Stimulated activated CD4-positive, alpha-beta T cell treated with anti-CD3 and anti-CD28 coated beads, TNF-alpha, amount 100 ng/mL, for 48 hours (primary cell): ENCODE results near the gene COL9A2.
"Not testable (repeated sequence)": the region's sequence is repeated elsewhere in the genome, so short reads cannot be mapped to it uniquely, and the experiment has no call there.

Source experiments
- DNase-seq, 3 donors: peaks; one replicate each; pipeline ENCODE4 v3.0.0-alpha.2; 2020; ENCODE audit warnings: low read depth in 3 of 3

COL9A2 gene

DNA sequence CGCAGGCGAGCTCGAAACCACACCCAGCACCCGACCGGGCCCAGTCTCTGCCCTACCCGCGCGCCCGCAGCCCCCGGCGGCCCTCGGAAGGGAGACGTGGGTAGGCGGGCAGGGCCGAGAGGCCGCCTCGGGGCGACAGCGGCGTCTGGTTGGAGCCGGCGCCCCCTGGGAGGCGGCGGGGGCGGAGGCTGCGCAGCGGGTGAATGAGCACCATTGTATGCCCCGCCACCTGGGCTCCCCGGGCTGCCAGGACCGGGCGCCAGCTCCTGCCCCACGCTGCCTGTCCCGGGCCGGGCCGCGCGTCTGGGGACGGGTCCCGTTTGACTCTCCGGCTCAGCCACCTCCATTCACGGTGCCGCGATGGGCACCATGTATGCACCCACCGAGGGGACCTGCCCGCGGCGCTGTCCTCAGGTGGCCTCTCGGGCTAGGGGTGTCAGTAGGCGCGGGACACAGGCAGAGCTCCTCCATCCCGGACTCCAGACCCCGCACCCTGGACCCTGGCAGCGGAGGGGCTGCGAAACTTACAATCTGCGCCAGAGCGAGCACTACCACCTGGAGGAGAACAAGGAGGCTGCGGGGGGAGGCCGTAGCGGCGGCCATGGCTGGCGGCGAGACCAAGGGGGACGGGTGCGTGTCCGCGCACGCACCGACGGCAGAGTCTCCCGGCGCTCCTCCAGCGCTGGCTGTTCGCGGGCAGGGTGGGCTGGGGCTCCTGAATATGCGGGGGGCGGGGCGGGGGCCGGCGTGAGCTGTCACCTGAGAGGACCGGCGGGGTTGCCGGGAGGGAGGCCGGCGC lies at the start of gene COL9A2:
TSS of gene COL9A2 (minus strand) at position 692 of the 799 bp plus-strand sequence. CDS start at position 603, 89 bp downstream.
- DNase-seq: peak in 2 of 3 donors; percentile 22 to 36

DNA sequence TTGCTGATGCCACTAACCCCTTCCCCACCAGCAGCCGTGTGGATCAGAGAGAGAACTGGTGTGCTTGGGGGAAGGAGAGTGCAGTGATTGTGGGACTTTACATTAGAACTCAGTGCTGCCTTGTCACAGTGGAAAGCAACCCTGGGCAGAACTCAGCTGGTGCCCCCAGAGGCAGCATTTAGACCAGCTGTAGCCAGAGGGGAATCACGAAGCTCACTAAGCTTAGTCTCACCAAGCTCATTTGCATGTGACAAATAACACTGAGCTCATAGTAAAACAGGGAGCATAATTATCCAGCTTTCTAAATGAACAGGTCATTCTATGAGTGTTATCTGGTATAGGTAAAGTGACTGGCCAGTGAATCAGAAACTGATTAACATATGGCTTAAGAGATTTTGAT lies 46.6 kb upstream of the COL9A2 start:
- DNase-seq: no peak

DNA sequence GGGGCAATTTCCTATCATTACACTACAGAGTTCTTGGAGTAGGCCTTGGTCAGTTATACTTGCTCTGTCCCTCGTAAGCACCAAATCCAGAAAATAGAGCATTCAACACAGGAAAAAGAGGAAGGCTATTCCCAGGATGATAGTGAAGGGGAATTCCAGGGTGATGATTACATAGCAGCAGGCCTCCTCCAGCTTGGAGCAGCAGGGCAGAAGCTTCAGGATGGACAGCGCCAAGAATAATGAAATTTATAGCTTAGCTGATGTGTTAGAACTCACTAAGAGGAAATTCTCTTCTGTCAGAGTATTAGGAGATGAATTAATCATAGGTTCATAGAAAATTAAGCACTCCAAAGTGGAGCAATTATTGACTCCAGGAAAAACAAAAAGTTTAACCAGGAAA lies 45.6 kb upstream of the COL9A2 start:
- DNase-seq: no peak

DNA sequence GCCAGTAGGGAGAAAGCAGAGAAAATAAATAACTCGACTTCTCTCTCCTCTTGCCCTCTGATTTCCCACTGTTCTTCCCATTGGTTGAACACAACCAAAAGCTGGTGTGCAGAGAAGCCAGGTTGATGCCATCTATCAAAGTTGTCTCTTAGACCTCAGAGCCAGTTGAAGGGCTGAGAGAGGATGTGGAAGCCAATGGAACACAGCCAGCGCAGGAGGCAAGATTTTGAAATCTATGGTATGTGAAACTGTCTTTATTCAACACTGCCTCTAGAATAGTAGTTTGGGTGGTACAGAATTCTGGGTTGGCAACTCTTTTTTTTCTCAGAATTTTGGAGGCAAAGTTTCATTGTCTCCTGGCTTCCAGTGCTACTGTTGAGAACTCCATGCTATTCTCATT lies 45.1 kb upstream of the COL9A2 start:
- DNase-seq: no peak

DNA sequence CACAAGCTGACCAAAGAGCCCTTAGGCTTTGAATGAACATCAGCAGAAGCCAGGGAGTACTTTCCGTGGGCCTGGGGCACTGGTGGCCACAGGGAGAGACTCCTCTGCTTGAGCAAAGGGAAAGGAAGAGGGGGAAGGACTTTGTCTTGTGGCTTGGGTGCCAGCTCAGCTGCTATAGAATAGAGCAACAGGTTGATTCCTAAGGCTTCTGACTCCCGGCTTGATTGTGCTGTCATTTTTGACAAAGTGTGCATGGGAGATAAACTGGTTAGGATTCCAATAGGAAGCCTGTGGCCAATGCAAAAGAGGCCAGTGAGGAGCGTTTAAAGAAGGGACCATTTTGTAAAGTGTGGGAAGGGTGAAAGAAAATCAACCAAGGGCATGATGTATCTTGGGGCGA lies 44.6 kb upstream of the COL9A2 start:
- DNase-seq: no peak

DNA sequence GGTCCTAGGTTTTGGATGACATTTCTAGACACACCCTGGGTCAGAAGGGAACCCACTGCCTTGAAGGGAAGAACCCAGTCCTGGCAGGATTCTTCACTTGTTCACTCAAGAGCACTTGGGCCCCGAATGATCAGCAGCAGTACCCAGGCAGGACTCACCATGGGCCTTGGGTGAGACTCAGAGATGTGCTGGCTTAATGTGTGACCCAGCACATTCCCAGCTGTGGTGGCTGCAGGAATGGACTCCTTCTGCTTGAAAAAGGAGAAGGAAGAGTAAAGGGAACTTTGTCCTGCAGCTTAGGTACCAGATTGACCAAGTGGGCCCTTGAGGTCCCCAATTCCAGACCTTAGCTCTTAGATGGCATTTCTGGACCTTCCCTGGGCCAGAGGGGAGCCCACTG lies 44.1 kb upstream of the COL9A2 start:
- no peak for DNase-seq

DNA sequence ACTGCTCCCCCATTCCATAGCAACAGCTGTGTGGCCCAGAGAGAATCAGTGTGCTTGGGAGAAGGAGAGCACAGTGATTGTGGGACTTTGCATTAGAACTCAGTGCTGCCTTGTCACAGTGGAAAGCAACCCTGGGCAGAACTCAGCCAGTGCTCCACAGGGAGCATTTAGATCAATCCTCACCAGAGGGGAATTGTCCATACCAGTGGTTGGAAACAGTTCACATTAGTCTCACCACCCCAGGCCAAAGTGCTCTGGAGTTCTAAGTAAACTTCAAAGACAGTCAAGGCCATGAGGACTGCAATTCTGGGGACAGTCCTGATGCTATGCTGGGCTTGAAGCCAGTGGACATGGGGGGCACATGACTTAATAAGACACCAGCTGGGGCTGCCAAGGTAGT lies 43.5 kb upstream of the COL9A2 start:
- no peak for DNase-seq

DNA sequence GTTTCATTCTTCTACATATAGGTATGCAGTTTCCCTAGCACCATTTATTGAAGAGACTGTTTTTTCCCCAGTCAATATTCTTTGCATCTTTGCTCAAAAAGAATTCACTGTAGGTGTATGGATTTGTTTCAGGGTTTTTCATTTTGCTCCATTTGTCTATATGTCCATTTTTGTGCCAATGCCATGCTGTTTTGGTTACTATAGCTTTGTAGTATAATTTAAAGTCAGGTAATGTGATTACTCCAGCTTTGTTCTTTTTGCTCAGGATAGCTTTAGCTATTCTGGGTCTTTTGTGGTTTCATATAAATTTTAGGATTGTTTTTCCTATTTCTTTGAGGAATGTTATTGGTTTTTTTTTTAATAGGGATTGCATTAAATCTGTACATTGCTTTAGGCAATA lies 40.5 kb upstream of the COL9A2 start:
- no peak for DNase-seq

DNA sequence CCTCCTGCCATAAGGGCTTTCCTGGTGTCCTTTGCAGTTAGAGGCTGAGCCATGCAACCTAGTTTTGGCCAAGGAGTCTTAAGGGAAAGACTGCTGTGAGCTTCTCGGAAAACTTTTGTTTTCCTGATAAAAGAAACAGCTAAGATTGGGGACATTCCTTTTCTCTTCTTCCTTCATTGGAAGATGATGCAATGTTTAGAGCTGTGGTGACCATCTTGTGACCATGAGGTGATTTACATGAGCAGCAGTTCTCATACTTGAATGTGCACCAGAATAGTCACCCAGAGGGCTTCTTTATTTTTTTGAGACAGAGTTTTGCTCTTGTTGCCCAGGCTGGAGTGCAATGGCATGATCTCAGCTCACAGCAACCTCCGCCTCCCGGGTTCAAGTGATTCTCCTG lies 36.0 kb upstream of the COL9A2 start:
- no peak for DNase-seq

DNA sequence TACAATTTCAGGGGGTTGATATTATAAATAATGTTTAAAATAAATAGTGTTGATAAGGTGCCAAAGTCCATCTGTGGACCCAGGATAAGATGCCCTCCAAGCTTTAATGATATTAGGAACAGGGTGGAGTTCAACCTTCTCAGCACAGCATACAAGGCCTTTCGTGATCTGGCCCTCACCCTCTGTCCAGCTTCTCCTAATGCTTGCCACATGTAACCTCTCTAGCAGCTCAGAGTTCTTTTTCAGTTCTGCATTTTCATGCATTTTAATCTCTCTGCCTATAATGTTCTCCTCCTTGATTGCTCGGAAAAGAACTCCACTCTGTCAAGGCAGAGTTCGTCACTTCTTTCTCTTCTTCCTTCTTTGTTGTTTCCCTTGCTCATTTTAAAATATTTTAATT lies 35.0 kb upstream of the COL9A2 start:
- no peak for DNase-seq

DNA sequence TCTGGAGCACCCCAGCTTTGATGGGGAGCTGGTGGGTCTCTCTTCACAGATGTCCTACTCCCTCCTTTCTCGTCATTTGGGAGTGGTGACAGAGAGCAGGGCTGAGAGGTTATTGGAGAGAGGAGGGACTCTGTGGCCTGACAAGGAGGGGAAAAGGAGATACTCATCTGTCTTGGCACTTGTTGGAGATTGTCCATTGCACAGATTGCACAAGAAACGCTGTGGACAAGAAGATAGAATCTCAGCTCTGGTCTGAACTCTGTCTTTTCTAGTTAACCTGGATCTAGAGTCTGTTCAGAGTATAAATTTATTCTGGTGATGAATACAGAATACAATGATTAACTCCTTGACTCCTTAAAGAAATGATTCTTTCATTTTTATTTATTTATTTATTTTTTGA lies 34.0 kb upstream of the COL9A2 start:
- no peak for DNase-seq

DNA sequence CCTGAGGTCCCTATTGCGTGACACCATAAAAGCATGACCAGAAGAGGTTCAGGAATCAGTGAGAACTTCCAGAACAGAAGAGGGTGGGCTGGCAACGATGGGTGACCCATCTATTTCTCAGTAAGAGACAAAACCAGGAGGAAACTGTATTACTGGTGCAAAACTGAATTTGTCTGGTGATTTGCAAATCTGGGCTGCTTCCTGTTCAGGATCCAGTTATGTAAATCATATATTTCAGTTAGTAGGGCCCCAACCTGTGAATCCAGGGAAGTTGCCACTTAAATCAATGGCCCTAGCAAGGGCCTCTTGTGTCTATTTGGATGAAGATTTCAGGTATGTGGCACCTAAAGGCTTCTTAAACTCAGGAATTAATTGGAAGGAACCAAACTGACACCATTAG lies 33.3 kb upstream of the COL9A2 start:
- no peak for DNase-seq

DNA sequence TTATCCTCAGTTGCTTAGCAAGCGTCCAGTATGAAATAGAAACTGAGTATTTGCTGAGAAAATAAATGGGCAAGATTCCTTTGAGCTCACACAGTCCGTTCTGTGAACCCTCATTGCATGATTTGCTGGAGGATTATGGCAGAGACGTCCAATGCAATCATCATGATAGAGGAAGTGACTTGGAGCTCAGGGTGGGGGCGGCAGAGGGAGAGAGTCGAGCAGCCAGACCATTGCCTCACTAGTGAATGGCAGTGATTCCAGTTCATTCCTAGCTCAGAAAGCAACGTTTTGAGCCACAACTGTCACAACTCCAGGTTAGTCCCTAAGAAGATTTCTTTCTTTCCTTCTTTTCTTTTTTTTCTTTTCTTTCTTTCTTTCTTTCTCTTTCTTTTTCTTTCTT lies 27.5 kb upstream of the COL9A2 start:
- no peak for DNase-seq

DNA sequence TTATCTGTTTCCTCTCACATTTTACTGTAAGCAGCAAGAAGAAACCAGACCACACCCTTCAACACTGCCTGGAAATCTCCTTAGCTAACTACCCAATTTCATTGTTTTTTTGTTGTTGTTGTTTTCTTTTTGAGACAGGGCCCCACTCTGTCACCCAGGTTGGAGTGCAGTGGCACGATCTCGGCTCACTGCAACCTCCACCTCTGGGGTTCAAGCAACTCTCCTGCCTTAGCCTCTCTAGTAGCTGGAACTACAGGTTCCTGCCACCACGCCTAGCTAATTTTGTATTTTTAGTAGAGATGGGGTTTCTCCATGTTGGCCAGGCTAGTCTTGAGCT lies 25.3 kb upstream of the COL9A2 start:
- DNase-seq: not testable (repeated sequence)

DNA sequence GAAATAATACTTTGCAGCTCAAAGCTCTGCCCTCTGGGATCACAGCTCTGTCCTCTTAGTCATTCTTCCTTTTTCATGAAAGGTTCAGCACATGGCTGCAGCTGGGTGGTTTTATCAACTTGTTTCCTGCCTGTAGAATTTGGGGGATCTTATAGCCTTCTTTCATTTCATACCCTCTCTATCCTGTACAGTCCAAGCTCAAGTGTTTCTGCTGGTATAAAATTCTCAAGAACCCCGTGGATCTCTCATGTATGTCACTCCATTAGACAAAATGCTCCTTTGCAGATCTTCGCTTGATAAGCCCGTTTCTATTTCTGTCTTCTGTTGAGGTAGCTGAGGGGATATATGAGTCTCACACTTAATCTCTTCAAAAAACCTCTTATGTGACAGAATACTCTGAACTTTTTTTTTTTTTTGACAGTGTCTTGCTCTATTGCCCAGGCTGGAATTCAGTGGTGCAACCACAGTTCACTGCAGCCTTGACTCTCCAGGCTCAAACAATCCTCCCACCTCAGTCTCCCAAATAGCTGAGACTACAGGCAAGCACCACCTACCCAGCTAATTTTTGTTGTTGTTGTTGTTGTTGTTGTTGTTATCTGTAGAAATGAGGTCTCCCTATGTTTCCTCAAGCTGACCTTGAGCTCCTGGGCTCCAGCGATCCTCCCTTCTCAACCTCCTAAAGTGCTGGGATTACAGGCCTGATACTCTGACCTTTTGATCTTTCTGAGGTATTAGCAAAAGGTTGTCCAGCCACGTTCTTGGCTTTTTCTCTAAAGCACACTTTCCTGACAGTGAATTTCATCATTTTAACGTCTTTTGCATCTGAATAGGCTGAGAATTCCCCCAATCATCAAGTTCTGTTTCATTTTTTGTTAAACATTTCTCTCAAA lies 24.6 kb upstream of the COL9A2 start:
- no peak for DNase-seq

DNA sequence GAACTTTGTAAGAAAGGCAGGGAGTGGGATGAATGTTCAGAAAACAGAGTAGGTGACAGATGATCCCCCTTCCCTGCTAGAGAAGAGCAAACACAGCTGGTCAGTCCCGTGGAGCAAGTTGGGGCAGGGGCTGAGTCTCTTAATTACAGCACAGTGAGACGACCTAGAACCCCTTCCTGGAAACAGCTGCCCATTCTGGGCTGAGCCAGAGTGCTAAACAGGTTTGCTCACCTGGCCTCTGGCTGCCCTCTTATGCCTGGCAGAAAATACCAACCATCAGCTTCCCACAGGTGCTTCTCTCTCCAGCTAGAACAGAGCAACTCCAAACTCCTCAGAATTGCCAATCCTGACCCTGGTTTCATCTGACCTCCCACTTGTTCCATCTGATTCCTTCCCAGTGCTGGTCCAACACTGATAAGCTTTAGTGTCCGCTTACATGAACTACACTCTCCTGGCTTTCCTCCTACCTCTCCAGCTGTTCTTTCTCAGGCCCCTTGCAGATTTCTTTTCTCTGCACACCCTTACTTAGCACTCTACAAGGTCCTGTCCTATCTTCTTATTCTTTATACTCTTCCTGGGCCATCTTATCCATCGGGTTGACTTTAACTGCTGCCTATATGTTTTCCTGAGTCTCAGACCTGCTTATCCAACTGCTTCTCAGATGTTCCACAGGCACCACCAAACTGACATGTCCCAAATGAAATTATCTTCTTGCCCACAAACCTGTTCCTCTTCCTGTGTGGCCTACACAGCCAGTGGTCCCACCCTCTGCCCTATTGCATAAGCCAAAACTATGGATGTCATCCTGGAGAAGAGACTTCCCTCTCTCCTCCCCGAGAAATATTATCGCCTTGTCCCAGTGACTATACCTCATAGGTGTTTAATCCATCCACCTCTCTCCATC lies 22.6 kb upstream of the COL9A2 start:
- no peak for DNase-seq

DNA sequence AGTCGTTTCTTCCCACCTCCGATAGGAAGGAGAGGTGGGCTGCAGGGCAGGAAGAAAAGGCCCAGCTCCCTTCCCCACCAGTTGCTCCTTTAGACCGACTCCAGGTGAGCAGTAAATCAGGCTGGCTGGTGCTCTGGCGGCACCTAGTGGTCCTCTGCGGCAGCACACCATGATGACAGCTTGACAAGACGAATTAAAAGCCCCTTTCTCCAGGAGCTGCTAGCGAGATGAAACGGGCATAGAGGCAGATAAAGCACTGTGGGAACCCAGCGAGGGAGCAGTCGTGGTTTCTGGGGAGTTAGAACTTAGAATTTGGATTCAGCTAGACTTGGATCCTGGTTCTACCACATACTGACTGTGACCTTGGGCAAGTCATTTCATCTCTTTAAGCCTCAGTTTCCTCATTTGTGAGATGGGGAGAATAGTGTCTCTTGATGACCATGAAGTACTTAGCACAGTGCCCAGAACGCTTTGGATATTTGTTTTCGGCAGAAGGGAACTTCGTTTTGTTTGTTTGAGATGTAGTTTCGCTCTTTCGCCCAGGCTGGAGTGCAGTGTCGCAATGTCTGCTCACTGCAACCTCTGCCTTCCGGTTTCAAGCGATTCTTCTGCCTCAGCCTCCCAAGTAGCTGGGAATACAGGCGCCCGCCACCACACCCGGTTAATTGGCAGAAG lies 21.8 kb upstream of the COL9A2 start:
- peak; percentile 73 to 85 (median 82) for DNase-seq

DNA sequence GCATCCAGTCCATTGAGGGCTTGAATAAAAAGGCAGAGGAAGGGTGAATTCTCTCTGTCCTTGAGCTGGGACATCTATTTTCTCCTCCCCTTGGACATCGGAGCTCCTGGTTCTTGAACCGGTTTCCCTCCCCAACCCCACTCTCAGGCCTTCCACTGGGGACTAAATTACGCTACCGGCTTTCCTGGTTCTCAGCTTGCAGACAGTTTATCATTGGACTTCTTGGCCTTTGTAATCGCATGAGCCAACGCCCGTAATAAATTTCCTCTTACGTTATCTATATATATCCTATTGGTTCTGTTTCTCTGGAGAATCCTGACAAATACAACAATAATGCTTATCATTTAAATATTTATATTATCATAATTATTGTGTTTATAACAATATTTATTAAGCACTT lies 20.4 kb upstream of the COL9A2 start:
- DNase-seq: no peak

DNA sequence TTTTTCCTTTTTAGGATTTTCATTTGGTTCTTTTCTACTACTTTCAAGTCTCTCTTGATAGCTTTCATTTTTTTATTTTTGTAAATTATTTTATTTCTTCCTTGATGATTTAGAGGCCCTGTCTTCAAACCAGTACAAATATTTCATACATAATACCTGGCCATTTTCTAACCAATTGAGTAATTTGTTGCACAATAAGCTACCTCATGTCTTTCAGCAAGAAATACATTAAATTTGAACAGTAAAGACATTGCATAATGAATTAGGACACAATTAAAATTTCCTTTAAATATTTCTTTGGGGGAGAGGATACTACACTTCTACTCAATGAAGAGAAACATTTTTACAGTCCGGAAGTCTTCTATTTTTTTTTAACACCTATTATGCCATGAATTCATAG lies 15.6 kb upstream of the COL9A2 start:
- no peak for DNase-seq

DNA sequence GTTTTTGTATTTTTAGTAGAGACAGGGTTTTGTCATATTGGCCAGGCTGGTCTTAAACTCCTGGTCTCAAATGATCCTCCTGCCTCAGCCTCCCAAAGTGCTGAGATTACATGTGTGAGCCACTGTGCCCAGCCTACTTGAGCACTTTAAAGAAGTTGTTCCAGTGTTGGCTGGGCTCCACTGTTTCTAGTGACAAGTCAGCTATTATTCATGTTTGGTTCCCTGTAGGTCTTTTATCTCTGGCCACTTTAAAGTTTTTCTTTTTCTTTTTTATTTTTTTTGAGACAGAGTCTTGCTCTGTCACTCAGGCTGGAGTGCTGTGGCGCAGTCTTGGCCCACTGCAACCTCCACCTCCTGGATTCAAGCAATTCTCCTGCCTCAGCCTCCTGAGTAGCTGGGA lies 14.3 kb upstream of the COL9A2 start:
- DNase-seq: not testable (repeated sequence)

DNA sequence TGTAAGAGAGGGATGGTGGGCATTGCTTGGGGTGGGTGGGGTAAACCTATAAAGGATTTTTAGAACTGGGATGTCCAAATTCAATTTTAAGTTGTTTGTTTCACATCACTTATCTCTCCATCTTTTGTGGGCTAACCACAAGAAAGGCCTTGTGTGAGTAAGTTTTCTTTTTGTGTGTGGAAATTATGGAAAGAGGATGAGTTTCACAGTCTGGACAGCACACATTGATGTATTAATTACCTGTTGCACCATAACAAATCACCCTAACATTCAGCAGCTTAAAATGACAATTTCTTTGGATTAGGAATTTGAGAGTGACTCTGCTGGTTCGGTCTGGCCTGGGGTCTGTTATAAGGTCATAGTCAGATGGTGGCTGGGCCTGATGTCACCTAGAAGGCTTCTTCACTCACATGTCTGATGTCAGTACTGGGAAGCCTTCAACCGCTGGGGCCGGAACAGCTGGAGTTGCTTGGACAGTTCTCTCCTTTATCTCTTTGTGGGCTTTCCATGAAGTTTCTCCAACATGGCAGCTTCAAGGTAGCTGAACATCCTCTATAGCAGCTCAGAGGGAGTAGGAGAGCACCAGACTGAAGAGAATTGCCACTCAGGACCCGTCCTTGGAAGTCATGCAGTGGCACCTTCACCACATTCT lies 2.0 kb upstream of the COL9A2 start:
- DNase-seq: no peak
